Measurements from ENCODE around the gene COMT.

DNA sequence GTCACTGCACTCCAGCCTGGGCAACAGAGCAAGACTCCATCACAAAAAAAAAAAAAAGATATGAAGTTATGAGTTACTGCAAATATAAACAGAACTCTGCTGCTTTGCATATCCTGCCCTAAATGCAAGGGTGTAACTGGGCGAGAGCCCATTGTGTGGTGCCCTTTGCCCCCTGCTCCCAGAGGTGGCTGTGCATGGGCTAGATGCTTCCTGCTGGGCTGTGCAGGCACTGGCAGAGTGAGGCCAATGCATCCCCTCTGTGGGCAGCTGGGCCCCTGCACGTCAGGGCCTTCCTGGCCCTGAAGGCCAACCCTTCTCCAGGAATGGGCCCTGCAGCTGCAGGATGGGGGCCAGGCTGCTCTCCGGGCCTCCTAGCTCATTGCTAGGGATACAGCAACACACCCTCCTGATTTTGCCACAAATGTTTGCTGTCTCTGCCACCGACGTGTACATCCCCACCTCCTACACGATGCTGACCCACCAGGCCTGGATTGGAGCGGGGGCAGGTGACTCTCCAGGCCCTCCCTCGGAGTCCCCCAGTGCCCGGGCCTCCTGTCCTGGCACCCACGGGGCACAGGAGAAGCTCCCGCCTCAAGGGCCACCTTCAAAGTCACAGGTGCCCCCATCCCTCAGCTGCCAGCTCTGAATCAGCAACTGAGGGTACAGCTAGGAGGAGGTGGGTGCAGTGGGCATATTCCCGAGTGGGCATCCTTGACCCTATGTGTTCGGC is 40.7 kb upstream of the COMT start:
- TF ChIP-seq, protein P1, sequence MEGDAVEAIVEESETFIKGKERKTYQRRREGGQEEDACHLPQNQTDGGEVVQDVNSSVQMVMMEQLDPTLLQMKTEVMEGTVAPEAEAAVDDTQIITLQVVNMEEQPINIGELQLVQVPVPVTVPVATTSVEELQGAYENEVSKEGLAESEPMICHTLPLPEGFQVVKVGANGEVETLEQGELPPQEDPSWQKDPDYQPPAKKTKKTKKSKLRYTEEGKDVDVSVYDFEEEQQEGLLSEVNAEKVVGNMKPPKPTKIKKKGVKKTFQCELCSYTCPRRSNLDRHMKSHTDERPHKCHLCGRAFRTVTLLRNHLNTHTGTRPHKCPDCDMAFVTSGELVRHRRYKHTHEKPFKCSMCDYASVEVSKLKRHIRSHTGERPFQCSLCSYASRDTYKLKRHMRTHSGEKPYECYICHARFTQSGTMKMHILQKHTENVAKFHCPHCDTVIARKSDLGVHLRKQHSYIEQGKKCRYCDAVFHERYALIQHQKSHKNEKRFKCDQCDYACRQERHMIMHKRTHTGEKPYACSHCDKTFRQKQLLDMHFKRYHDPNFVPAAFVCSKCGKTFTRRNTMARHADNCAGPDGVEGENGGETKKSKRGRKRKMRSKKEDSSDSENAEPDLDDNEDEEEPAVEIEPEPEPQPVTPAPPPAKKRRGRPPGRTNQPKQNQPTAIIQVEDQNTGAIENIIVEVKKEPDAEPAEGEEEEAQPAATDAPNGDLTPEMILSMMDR (conservative IDR thresholded peaks at IDR 0.05; ENCODE audit: low read depth, low read length) = no peak
- TF ChIP-seq POLR2A (IDR thresholded peaks at IDR 0.05; ENCODE audit: low read depth, low read length) (no peak), MAFK (IDR thresholded peaks at IDR 0.05; ENCODE audit: low read depth, low read length) (no peak), BHLHE40 (IDR thresholded peaks at IDR 0.05; ENCODE audit: low read depth, low read length) (no peak), CEBPB (IDR thresholded peaks at IDR 0.05; ENCODE audit: low read depth, low read length) (no peak), MXI1 (IDR thresholded peaks at IDR 0.05; ENCODE audit: borderline replicate concordance, low read depth, low read length) (no peak), RFX5 (IDR thresholded peaks at IDR 0.05; ENCODE audit: low read depth, low read length) (no peak), NFE2L2 (IDR thresholded peaks at IDR 0.05; ENCODE audit: low read depth, low read length) (no peak), SMC3 (IDR thresholded peaks at IDR 0.05; ENCODE audit: low read depth, low read length) (no peak)
- TF ChIP-seq, protein P2, sequence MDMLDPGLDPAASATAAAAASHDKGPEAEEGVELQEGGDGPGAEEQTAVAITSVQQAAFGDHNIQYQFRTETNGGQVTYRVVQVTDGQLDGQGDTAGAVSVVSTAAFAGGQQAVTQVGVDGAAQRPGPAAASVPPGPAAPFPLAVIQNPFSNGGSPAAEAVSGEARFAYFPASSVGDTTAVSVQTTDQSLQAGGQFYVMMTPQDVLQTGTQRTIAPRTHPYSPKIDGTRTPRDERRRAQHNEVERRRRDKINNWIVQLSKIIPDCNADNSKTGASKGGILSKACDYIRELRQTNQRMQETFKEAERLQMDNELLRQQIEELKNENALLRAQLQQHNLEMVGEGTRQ (IDR thresholded peaks at IDR 0.05; ENCODE audit: low read depth, low read length) = no peak
